ENCODE results near the gene RTL3. TPM values are rescaled to one million over a fixed set of nuclear protein-coding genes. Genes with fewer than 3 reads are reported as not detected.

Gene RTL3
- total RNA-seq, 1 experiment from 2014 or later, result not detected

- no peak for DNase-seq (ENCODE audit: low spot score)
Measured at GRCh38 chrX:78619834-78620233, 39.3 kb downstream of the RTL3 start.

GRCh38 chrX:78618987-78619386 is 40.1 kb downstream of the RTL3 start:
- DNase-seq (ENCODE audit: low spot score), result no peak

GRCh38 chrX:78614264-78614663 is 44.9 kb downstream of the RTL3 start:
- DNase-seq (ENCODE audit: low spot score), result no peak

Other genes starting within 250 kb of the RTL3 start
- 0.07 TPM in 1 of 2 replicates, not detected in the other for gene LPAR4, start 88.4 kb upstream of the RTL3 start, total RNA-seq (2014; rRNA removed; shearing (Covaris generic))